Suprapubic skin (tissue), 4 donors: ENCODE measurements around the gene TRNT1. TPM values are rescaled to one million over a fixed set of nuclear protein-coding genes. Genes with fewer than 3 reads are reported as not detected.

Experiments
- DNase-seq, 2 donors: peaks; one replicate each; pipeline ENCODE4 v3.0.0-alpha.2; 2019; ENCODE audit warnings: low spot score in 2 of 2
- H3K27ac ChIP-seq: fragments of 200-600 bp; sonication (generic); one replicate; pipeline ENCODE4 v1.5.1; 2019
- H3K27me3 ChIP-seq: fragments of 200-600 bp; sonication (generic); one replicate; pipeline ENCODE4 v1.5.1; 2019
- H3K36me3 ChIP-seq: fragments of 200-600 bp; sonication (generic); one replicate; pipeline ENCODE4 v1.5.1; 2019
- H3K4me1 ChIP-seq: fragments of 200-600 bp; sonication (generic); one replicate; pipeline ENCODE4 v1.5.1; 2019
- H3K4me3 ChIP-seq: fragments of 200-600 bp; sonication (generic); one replicate; pipeline ENCODE4 v1.5.1; 2019; ENCODE audit warnings: mild to moderate bottlenecking
- H3K9me3 ChIP-seq: fragments of 200-600 bp; sonication (generic); one replicate; pipeline ENCODE4 v1.5.1; 2019
- EP300 ChIP-seq: sonication (generic); formaldehyde crosslinking; IDR thresholded peaks from one replicate; pipeline ENCODE4 v1.6.1; 2017; ENCODE audit warnings: antibody characterized with exemption
- POLR2A ChIP-seq, 2 donors: fragments of 450-650 bp; IDR thresholded peaks; one replicate each; pipeline ENCODE4 v1.6.1; 2017; ENCODE audit warnings: antibody characterized with exemption in 2 of 2, mild to moderate bottlenecking in 2 of 2, moderate library complexity in 2 of 2
- POLR2AphosphoS5 ChIP-seq, 3 donors: sonication (generic); formaldehyde crosslinking; IDR thresholded peaks; one replicate each; pipeline ENCODE4 v1.6.1; 2017; ENCODE audit warnings: antibody characterized with exemption in 3 of 3
- WGBS: methylation state at CpG from one replicate; pipeline ENCODE4 v1.1.5; 2018; 5-methylcytosine and 5-hydroxymethylcytosine counted together
- total RNA-seq, 4 donors: library from RNA; depleted of rRNA; stranded (reverse); fragments of >200 nt; gene quantifications; one replicate each; pipeline ENCODE4 v1.1.0, GENCODE V29; 2016
- TF ChIP-seq, protein P1 (sequence below), 2 donors: fragments of 200-600 bp in 1 of 2; fragments of 450-650 bp in 1 of 2; sonication (generic) in 1 of 2; IDR thresholded peaks; one replicate each; pipeline ENCODE4 v1.5.1; 2016 to 2019; ENCODE audit warnings: antibody characterized with exemption in 2 of 2, mild to moderate bottlenecking in 1 of 2, moderate library complexity in 1 of 2

The TRNT1 gene
- total RNA-seq, 4 donors from 2014 or later = 9.9 to 28.1 (median 13.4) TPM

DNA sequence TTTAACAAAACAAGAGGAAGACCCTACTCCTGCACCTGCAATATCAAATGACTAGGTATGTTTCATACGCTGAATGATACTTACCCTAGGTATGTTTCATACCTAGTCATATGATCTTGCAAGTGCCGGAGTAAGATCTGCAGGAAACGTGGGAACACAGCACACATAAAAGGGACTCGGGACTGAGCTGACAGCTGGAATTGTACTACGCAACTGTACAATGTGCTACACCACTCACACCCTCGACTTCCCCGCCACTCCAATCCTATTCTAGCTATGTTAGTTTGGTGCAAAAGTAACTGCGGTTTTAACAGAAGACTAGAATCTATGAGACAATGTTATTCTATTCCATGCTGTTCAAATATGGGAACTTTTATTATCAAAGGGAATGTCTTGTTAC lies 30.7 kb downstream of the TRNT1 start:
- Histone ChIP-seq H3K27me3 (no peaks in the 10 kb centered on the region), H3K36me3 (peaks cover 60% of the 10 kb centered on the region), H3K9me3 (no peaks in the 10 kb centered on the region), H3K4me1 (no peaks in the 10 kb centered on the region), H3K4me3 (no peak overlapping the region), H3K27ac (no peak overlapping the region)
- no peak for DNase-seq
- no peak for TF ChIP-seq POLR2AphosphoS5 (IDR thresholded peaks at IDR 0.05)
- TF ChIP-seq, protein P1, sequence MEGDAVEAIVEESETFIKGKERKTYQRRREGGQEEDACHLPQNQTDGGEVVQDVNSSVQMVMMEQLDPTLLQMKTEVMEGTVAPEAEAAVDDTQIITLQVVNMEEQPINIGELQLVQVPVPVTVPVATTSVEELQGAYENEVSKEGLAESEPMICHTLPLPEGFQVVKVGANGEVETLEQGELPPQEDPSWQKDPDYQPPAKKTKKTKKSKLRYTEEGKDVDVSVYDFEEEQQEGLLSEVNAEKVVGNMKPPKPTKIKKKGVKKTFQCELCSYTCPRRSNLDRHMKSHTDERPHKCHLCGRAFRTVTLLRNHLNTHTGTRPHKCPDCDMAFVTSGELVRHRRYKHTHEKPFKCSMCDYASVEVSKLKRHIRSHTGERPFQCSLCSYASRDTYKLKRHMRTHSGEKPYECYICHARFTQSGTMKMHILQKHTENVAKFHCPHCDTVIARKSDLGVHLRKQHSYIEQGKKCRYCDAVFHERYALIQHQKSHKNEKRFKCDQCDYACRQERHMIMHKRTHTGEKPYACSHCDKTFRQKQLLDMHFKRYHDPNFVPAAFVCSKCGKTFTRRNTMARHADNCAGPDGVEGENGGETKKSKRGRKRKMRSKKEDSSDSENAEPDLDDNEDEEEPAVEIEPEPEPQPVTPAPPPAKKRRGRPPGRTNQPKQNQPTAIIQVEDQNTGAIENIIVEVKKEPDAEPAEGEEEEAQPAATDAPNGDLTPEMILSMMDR (IDR thresholded peaks at IDR 0.05) = no peak
- TF ChIP-seq EP300 = no peak
- no peak for TF ChIP-seq POLR2A (IDR thresholded peaks at IDR 0.05)
- 90% methylated on average over 8 of the region's 8 CpGs for WGBS

DNA sequence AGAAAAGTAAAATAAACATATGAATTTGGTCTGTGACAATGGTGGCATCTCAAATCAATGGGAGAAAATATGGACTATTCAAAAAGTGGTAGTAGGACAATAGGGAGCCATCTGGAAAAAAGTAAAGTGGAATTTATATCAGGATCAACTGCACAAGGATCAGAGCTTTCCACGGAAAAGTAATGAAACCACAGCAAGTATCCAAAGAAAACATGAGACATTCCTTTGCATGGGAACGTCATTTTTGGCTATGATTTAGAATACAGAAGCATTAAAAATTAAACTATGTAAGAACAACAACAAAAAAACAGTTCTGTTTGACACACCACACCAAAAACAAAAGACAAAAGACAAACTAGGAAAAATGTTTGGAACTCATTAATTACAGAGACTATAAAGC lies 34.1 kb downstream of the TRNT1 start:
- TF ChIP-seq EP300 = no peak
- no peak for TF ChIP-seq POLR2A (IDR thresholded peaks at IDR 0.05)
- TF ChIP-seq, protein P1 (IDR thresholded peaks at IDR 0.05) = no peak
- no peak for TF ChIP-seq POLR2AphosphoS5 (IDR thresholded peaks at IDR 0.05)
- no peak for DNase-seq
- Histone ChIP-seq H3K4me3 (no peak overlapping the region), H3K27ac (no peak overlapping the region), H3K4me1 (no peaks in the 10 kb centered on the region), H3K9me3 (no peaks in the 10 kb centered on the region), H3K27me3 (no peaks in the 10 kb centered on the region), H3K36me3 (peaks cover 70% of the 10 kb centered on the region)
- WGBS = 51% methylated on average over 2 of the region's 2 CpGs

DNA sequence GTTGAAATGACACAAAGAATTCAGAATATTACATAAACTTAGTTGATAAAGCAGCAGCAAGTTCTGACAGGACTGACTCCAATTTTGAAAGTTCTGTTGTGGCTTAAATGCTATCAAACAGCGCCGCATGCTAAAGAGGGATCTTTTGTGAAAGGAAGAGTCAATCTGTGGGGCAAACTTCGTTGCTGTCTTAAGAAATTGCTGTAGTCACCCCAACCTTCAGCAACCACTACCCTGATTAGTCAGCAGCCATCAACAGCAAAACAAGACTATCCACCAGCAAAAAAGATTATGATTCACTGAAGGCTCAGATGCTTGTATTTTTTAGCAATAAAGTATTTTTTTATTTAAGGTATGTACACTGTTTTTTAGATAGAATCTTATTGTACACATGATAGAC lies 38.5 kb downstream of the TRNT1 start:
- Histone ChIP-seq H3K27ac (no peak overlapping the region), H3K27me3 (no peaks in the 10 kb centered on the region), H3K36me3 (peaks cover 69% of the 10 kb centered on the region), H3K4me3 (no peak overlapping the region), H3K4me1 (no peaks in the 10 kb centered on the region), H3K9me3 (no peaks in the 10 kb centered on the region)
- no peak for DNase-seq
- TF ChIP-seq POLR2AphosphoS5 (IDR thresholded peaks at IDR 0.05) (no peak), EP300 (no peak), POLR2A (IDR thresholded peaks at IDR 0.05) (no peak)
- TF ChIP-seq, protein P1 (IDR thresholded peaks at IDR 0.05) = no peak
- 58% methylated on average over 3 of the region's 3 CpGs for WGBS

DNA sequence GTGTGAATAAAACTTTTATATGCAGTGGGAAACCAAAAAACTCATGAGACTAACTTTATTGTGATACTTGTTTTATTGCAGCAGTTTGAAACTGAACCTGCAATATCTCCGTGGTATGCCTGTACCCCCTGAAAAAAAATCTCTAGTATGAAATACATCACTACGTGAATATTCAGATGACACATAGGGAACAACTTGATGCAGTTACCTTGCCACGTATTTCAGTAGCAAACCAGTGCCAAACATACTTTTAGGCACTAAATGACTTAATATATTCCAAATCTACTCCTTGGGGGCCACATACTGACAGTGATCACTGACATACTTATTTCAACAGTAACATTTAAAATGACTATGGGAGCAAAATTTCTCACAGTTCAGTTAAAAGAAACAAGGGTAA lies 38.9 kb downstream of the TRNT1 start:
- Histone ChIP-seq H3K4me3 (no peak overlapping the region), H3K9me3 (no peaks in the 10 kb centered on the region), H3K4me1 (no peaks in the 10 kb centered on the region), H3K27ac (no peak overlapping the region), H3K36me3 (peaks cover 74% of the 10 kb centered on the region), H3K27me3 (no peaks in the 10 kb centered on the region)
- TF ChIP-seq, protein P1 (IDR thresholded peaks at IDR 0.05) = no peak
- TF ChIP-seq EP300 (no peak), POLR2A (IDR thresholded peaks at IDR 0.05) (no peak), POLR2AphosphoS5 (IDR thresholded peaks at IDR 0.05) (no peak)
- no peak for DNase-seq
- 92% methylated on average over 3 of the region's 3 CpGs for WGBS

DNA sequence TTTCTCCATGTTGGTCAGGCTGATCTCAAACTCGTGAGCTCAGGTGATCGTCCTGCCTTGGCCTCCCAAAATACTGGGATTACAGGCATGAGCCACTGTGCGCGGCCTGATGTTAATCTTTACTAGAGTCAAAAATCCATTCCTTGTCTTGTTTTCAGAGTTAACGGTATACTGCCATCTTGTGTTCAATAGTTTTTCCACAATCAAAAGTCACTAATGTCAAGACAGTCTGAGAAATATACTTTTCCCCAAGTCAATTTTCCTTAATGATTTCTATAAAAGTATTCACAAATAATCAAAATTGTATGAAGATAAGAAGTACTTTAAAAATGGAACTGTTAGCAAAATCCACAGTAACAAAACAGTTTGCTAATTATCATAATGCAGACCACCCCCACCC lies 44.3 kb downstream of the TRNT1 start:
- 64% methylated on average over 5 of the region's 5 CpGs for WGBS
- Histone ChIP-seq H3K4me3 (no peak overlapping the region), H3K27ac (no peak overlapping the region), H3K4me1 (peaks cover 5% of the 10 kb centered on the region), H3K36me3 (peaks cover 75% of the 10 kb centered on the region), H3K27me3 (no peaks in the 10 kb centered on the region), H3K9me3 (no peaks in the 10 kb centered on the region)
- TF ChIP-seq EP300 = no peak
- TF ChIP-seq POLR2A (IDR thresholded peaks at IDR 0.05) = no peak
- TF ChIP-seq, protein P1 (IDR thresholded peaks at IDR 0.05) = no peak
- TF ChIP-seq POLR2AphosphoS5 (IDR thresholded peaks at IDR 0.05) = no peak
- DNase-seq = no peak
